Measurements from ENCODE around the gene MUC4. TPM values are rescaled to one million over a fixed set of nuclear protein-coding genes. Genes with fewer than 3 reads are reported as not detected.

MUC4 gene
- total and polyA plus RNA-seq, 9 donors, result 0.02 to 0.99 (median 0.31) TPM; not detected in 2

DNA sequence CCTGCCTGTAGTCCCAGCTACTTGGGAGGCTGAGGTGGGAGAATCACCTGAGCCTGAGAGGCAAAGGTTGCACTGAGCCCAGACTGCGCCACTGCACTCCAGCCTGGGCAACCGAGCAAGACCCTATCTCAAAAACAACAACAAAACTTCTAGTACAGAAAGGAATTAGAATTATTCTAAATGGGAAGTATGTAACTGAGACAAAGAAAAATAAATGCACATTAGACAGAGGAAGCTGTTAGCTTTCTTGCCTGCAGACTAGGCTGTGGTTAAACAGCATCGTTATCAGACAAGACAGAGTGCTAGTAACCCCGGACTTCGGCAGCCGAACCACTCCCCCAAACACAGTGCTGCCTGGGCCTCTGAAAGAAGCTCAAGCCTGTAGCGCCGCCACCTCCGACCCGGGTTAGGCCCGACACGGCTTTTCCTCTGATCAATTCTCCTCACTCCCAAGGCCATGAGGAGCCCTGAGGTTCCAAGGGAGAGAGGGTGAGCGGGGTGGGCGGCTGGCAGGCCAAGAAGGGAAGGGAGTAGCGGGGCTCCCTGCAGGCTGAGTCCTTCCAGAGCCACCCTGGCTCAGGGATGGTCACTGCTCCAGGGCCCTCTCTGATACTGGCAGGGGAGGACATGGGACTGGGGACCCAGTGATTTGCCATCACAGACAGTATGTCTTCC, 44.8 kb upstream of the MUC4 start:
- H3K9me3 ChIP-seq, result no peaks in the 10 kb centered on the region
- no peaks in the 10 kb centered on the region for H3K4me1 ChIP-seq (ENCODE audit: insufficient read depth)
- no peak for DNase-seq
- H3K27ac ChIP-seq, result no peak overlapping the region
- WGBS, 3 donors, result 38 to 58% (median 47%) methylated on average over 15 of the region's 15 CpGs
- intact Hi-C loops (cut with DNase I), result loop anchor here in 2 of 4 donors (5.0 kb wide), 2 partner anchors 36 to 61 kb away; no protein-coding TSS in a partner anchor
- H3K27me3 ChIP-seq, result no peaks in the 10 kb centered on the region
- TF ChIP-seq, protein P1, sequence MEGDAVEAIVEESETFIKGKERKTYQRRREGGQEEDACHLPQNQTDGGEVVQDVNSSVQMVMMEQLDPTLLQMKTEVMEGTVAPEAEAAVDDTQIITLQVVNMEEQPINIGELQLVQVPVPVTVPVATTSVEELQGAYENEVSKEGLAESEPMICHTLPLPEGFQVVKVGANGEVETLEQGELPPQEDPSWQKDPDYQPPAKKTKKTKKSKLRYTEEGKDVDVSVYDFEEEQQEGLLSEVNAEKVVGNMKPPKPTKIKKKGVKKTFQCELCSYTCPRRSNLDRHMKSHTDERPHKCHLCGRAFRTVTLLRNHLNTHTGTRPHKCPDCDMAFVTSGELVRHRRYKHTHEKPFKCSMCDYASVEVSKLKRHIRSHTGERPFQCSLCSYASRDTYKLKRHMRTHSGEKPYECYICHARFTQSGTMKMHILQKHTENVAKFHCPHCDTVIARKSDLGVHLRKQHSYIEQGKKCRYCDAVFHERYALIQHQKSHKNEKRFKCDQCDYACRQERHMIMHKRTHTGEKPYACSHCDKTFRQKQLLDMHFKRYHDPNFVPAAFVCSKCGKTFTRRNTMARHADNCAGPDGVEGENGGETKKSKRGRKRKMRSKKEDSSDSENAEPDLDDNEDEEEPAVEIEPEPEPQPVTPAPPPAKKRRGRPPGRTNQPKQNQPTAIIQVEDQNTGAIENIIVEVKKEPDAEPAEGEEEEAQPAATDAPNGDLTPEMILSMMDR (IDR thresholded peaks at IDR 0.05), result no peak
- TF ChIP-seq EP300 (IDR thresholded peaks at IDR 0.05), result no peak
- TF ChIP-seq POLR2A (IDR thresholded peaks at IDR 0.05), result no peak
- no peak overlapping the region for H3K4me3 ChIP-seq
- H3K36me3 ChIP-seq, result no peaks in the 10 kb centered on the region

DNA sequence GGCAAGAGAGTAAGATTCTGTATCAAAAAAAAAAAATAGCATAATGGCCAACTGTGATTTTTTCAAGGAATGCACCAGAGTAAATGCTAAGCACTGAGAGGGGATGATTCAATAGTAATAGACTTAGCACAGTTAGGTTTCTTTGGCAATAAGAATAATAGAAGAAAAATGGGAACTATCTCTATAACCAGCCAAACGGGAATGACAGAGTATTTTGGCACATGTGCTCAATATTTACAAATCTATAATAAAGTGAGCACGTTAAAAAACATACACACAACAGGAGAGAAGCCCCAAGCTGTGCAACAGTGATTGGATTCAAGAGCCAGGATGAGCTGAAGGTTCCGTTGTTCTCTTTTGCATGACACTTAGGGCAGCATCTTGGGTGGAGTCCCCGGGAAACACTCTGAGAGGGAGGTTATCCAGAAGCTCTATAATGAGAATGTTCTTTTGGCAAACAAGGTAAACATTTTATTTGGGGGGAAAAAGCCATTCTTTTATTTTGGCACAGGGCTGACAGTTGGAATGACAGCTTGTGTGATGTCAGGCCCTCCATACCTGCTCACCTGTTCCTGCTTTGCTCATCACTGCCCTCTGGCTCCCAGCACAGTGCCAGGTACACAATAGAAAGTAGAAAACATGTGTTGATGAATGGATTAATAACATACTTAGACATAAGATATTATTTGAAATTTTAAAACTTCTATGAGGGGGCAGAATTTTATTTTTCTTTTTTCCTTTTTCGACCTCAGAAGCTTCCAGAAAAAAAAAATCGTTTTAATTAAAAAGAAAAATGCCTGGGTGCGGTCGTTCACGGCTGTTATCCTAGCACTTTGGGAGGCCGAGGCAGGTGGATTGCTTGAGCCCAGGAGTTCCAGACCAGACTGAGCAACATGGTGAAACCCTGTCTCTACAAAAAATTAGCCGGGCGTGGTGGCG, 44.0 kb upstream of the MUC4 start:
- Histone ChIP-seq H3K9me3 (no peaks in the 10 kb centered on the region), H3K36me3 (no peaks in the 10 kb centered on the region), H3K27me3 (no peaks in the 10 kb centered on the region), H3K4me1 (ENCODE audit: insufficient read depth) (peaks cover 4% of the 10 kb centered on the region), H3K27ac (no peak overlapping the region), H3K4me3 (no peak overlapping the region)
- 78 to 81% (median 79%) methylated on average over 13 of the region's 13 CpGs for WGBS, 3 donors
- intact Hi-C loops (cut with DNase I), result loop anchor here in 2 of 4 donors (5.0 kb wide), 2 partner anchors 37 to 62 kb away; no protein-coding TSS in a partner anchor
- DNase-seq, result no peak
- no peak for TF ChIP-seq EP300 (IDR thresholded peaks at IDR 0.05)
- TF ChIP-seq POLR2A (IDR thresholded peaks at IDR 0.05), result no peak
- TF ChIP-seq, protein P1 (IDR thresholded peaks at IDR 0.05), result no peak

DNA sequence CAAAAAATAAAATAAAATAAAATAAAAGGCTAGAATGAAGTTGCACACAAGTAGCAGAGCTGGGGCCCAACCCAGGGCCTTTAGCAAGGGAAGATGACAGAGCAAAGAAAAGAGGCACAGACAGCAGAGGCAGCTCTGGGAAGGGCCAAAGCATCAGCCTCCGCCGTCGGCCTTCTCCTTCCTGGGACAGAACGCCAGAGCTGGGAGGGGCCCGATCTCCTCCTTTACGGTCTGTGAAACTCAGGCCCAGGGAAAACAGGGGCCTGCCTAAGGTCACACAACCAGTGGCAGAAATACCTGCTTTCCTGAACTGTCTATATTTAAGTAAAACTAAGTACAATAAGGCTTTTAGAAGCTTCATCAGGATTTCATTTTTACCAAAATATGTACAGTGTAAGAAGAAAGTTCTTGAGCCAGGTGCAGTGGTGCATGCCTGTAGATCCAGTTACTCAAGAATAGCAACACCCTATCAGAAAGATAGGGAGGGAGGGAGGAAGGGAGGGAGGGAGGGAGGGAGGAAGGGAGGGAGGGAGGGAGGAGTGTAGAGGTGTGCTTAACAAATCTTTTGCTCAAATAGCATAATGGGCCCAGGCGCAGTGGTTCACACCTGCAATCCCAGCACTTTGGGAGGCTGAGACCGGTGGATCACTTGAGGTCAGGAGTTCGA, 43.0 kb upstream of the MUC4 start:
- no peaks in the 10 kb centered on the region for H3K27me3 ChIP-seq
- intact Hi-C loops (cut with DNase I), result loop anchor here in 2 of 4 donors (5.0 kb wide), 2 partner anchors 38 to 63 kb away; no protein-coding TSS in a partner anchor
- H3K4me3 ChIP-seq, result no peak overlapping the region
- H3K4me1 ChIP-seq (ENCODE audit: insufficient read depth), result peaks cover 4% of the 10 kb centered on the region
- no peaks in the 10 kb centered on the region for H3K36me3 ChIP-seq
- TF ChIP-seq POLR2A (IDR thresholded peaks at IDR 0.05) (no peak), EP300 (IDR thresholded peaks at IDR 0.05) (no peak)
- TF ChIP-seq, protein P1 (IDR thresholded peaks at IDR 0.05), result no peak
- DNase-seq, result peak in 1 of 5 donors; percentile 6
- H3K27ac ChIP-seq, result no peak overlapping the region
- H3K9me3 ChIP-seq, result no peaks in the 10 kb centered on the region
- WGBS, 3 donors, result 83 to 89% (median 86%) methylated on average over 9 of the region's 9 CpGs

DNA sequence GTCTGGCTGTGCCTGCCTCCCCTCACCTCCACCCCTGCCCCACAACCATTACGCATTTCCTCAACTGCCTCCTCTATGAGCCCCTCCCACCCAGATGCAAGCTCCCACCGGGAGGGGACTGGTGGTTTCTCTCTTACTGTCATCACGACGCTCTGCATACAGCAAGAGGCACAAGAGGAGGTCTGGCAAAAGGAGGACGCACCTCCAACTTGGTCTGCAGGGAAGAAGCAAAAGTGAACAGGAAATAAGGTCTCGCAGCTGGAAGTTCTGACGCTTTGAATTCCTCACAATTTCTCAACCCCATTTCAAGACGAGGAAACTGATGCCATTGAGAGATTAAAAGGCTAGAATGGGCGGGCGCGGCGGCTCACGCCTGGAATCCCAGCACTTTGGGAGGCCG, 42.3 kb upstream of the MUC4 start:
- Histone ChIP-seq H3K4me1 (ENCODE audit: insufficient read depth) (peaks cover 4% of the 10 kb centered on the region), H3K4me3 (no peak overlapping the region), H3K27ac (no peak overlapping the region), H3K27me3 (no peaks in the 10 kb centered on the region), H3K36me3 (no peaks in the 10 kb centered on the region), H3K9me3 (no peaks in the 10 kb centered on the region)
- DNase-seq, result peak in 1 of 5 donors; percentile 2
- 80 to 88% (median 87%) methylated on average over 14 of the region's 14 CpGs for WGBS, 3 donors
- intact Hi-C loops (cut with DNase I), result no loop called here
- no peak for TF ChIP-seq POLR2A (IDR thresholded peaks at IDR 0.05)
- TF ChIP-seq, protein P1 (IDR thresholded peaks at IDR 0.05), result no peak
- no peak for TF ChIP-seq EP300 (IDR thresholded peaks at IDR 0.05)
